ENCODE data around the gene UBA6. TPM values are rescaled to one million over a fixed set of nuclear protein-coding genes. Genes with fewer than 3 reads are reported as not detected.
"Not testable (repeated sequence)": the region's sequence is repeated elsewhere in the genome, so short reads cannot be mapped to it uniquely, and the experiment has no call there.

The UBA6 gene
- polyA plus RNA-seq, 3 donors = 58.1 to 65.1 (median 63.0) TPM

GRCh38 chr4:67714955-67715354, 14.0 kb upstream of the UBA6 start:
- no peak for DNase-seq (ENCODE audit: low read depth in 3 of 3, low spot score in 2 of 3)

GRCh38 chr4:67714248-67714583, 13.3 kb upstream of the UBA6 start:
- no peak for DNase-seq (ENCODE audit: low read depth in 3 of 3, low spot score in 2 of 3)

- no peak for DNase-seq (ENCODE audit: low read depth in 3 of 3, low spot score in 2 of 3)
Observed at GRCh38 chr4:67713529-67714247, 12.7 kb upstream of the UBA6 start.

GRCh38 chr4:67712650-67713528, 11.9 kb upstream of the UBA6 start:
- no peak for DNase-seq (ENCODE audit: low read depth in 3 of 3, low spot score in 2 of 3)

GRCh38 chr4:67712000-67712625, 11.2 kb upstream of the UBA6 start:
- no peak for DNase-seq (ENCODE audit: low read depth in 3 of 3, low spot score in 2 of 3)

GRCh38 chr4:67706682-67707081, 5.7 kb upstream of the UBA6 start:
- DNase-seq (ENCODE audit: low read depth in 3 of 3, low spot score in 2 of 3) = not testable (repeated sequence)

- DNase-seq (ENCODE audit: low read depth in 3 of 3, low spot score in 2 of 3) = no peak
Observed at GRCh38 chr4:67704843-67705242, 3.9 kb upstream of the UBA6 start.

- DNase-seq (ENCODE audit: low read depth in 3 of 3, low spot score in 2 of 3) = no peak
Observed at GRCh38 chr4:67702166-67702565, 1.2 kb upstream of the UBA6 start.

GRCh38 chr4:67701517-67701850, 529 bp upstream of the UBA6 start:
- DNase-seq (ENCODE audit: low read depth in 3 of 3, low spot score in 2 of 3) = peak in 1 of 3 donors; percentile 4

- DNase-seq (ENCODE audit: low read depth in 3 of 3, low spot score in 2 of 3) = peak in 1 of 3 donors; percentile 15
Observed at GRCh38 chr4:67700116-67700737, 728 bp downstream of the UBA6 start.

- DNase-seq (ENCODE audit: low read depth in 3 of 3, low spot score in 2 of 3) = no peak
Observed at GRCh38 chr4:67699603-67700002, 1.4 kb downstream of the UBA6 start.

- DNase-seq (ENCODE audit: low read depth in 3 of 3, low spot score in 2 of 3) = no peak
Observed at GRCh38 chr4:67697860-67698687, 2.9 kb downstream of the UBA6 start.

GRCh38 chr4:67696061-67696460, 4.9 kb downstream of the UBA6 start:
- no peak for DNase-seq (ENCODE audit: low read depth in 3 of 3, low spot score in 2 of 3)

- DNase-seq (ENCODE audit: low read depth in 3 of 3, low spot score in 2 of 3) = no peak
Observed at GRCh38 chr4:67694662-67695061, 6.3 kb downstream of the UBA6 start.

- no peak for DNase-seq (ENCODE audit: low read depth in 3 of 3, low spot score in 2 of 3)
Observed at GRCh38 chr4:67691328-67691727, 9.6 kb downstream of the UBA6 start.

- no peak for DNase-seq (ENCODE audit: low read depth in 3 of 3, low spot score in 2 of 3)
Observed at GRCh38 chr4:67687636-67688035, 13.3 kb downstream of the UBA6 start.

- DNase-seq (ENCODE audit: low read depth in 3 of 3, low spot score in 2 of 3) = no peak
Observed at GRCh38 chr4:67685532-67685859, 15.5 kb downstream of the UBA6 start.

GRCh38 chr4:67684839-67685531, 16.0 kb downstream of the UBA6 start:
- DNase-seq (ENCODE audit: low read depth in 3 of 3, low spot score in 2 of 3) = no peak

- no peak for DNase-seq (ENCODE audit: low read depth in 3 of 3, low spot score in 2 of 3)
Observed at GRCh38 chr4:67682266-67682665, 18.7 kb downstream of the UBA6 start.

Data from right renal cortex interstitium (tissue), 3 donors.